ENCODE measurements around the gene TPRG1L. TPM values are rescaled to one million over a fixed set of nuclear protein-coding genes. Genes with fewer than 3 reads are reported as not detected.

The TPRG1L gene
- total and polyA plus RNA-seq, 10 of the 15 experiments (the other 5 are each of a cell fraction or from before 2014, with no cell fraction given), result 1.5 to 16.5 (median 8.0) TPM

DNA sequence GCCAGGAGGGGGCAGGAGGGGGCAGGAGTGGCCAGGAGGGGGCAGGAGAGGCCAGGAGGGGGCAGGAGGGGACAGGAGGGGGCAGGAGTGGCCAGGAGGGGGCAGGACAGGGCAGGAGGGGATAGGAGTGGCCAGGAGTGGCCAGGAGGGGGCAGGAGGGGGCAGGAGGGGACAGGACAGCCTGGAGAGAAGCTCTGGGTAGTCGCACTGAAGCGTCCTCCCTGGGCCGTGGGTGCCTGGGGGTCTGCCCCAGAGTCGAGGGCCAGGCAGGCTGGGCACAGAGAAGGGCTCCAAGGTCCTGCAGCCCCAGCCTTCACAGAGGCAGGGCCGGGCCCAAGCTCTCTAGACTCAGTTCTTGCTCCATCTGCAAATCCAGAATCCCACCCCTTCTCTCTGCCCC, 36.4 kb upstream of the TPRG1L start (continued):
- TF ChIP-seq, protein P1, sequence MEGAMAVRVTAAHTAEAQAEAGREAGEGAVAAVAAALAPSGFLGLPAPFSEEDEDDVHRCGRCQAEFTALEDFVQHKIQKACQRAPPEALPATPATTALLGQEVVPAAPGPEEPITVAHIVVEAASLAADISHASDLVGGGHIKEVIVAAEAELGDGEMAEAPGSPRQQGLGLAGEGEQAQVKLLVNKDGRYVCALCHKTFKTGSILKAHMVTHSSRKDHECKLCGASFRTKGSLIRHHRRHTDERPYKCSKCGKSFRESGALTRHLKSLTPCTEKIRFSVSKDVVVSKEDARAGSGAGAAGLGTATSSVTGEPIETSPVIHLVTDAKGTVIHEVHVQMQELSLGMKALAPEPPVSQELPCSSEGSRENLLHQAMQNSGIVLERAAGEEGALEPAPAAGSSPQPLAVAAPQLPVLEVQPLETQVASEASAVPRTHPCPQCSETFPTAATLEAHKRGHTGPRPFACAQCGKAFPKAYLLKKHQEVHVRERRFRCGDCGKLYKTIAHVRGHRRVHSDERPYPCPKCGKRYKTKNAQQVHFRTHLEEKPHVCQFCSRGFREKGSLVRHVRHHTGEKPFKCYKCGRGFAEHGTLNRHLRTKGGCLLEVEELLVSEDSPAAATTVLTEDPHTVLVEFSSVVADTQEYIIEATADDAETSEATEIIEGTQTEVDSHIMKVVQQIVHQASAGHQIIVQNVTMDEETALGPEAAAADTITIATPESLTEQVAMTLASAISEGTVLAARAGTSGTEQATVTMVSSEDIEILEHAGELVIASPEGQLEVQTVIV (IDR thresholded peaks at IDR 0.05; ENCODE audit: borderline replicate concordance, partially characterized antibody), result no peak

- Histone ChIP-seq H3K79me2 (ENCODE audit: control insufficient read depth, insufficient read depth, low read length) (no peaks in the 10 kb centered on the region), H3K9me3 (replicated peaks; ENCODE audit: control insufficient read depth, insufficient read depth, low read length) (no peaks in the 10 kb centered on the region; the same call in 2 of the 3 replicates), H4K20me1 (ENCODE audit: control insufficient read depth, insufficient read depth) (no peaks in the 10 kb centered on the region), H3K4me3 (no peak overlapping the region), H3K4me2 (ENCODE audit: control insufficient read depth, insufficient read depth) (no peak overlapping the region), H3K27me3 (replicated peaks in 1 of 2; ENCODE audit: control insufficient read depth in 2 of 2, insufficient read depth in 2 of 2, low read length in 1 of 2) (peaks cover 0 to 1% of the 10 kb centered on the region in 2 experiments; a peak in 2 of 4 replicates), H3K27ac (ENCODE audit: control insufficient read depth, insufficient read depth) (no peak overlapping the region), H2AFZ (ENCODE audit: control insufficient read depth, low read depth, low read length) (no peak overlapping the region), H3K36me3 (ENCODE audit: control insufficient read depth in 2 of 2, insufficient read depth in 2 of 2, low read length in 1 of 2) (no peaks in the 10 kb centered on the region), H3K9ac (ENCODE audit: control insufficient read depth, insufficient read depth, low read length) (no peak overlapping the region), H3K4me1 (ENCODE audit: control insufficient read depth, insufficient read depth, low read length) (no peaks in the 10 kb centered on the region)
- ATAC-seq, result no peak
- ChIA-PET SMC1A (ENCODE audit: uncharacterized antibody, unreplicated experiment) (no interaction called here), RAD21 (ENCODE audit: unreplicated experiment) (no interaction called here), CTCF (no interaction called here), POLR2A (no interaction called here)
- in situ Hi-C loops (cut with MboI), result no loop called here
- intact Hi-C loops (cut with micrococcal nuclease; ENCODE audit: unreplicated experiment), result no loop called here
- BruUV-seq (replicated peaks), result no TSS peak
- DNase-seq (ENCODE audit: low read depth, low spot score), result no peak
- WGBS (ENCODE audit: insufficient coverage, insufficient replicate concordance, low lambda C conversion rate, missing lambda C conversion rate), result 52% methylated on average over 25 of the region's 27 CpGs
- FAIRE-seq, result no peak
- TF ChIP-seq E2F4 (IDR thresholded peaks at IDR 0.05; ENCODE audit: low read depth, low read length) (no peak), NFYA (IDR thresholded peaks at IDR 0.05; ENCODE audit: borderline replicate concordance, low read depth, low read length) (no peak), DPF2 (IDR thresholded peaks at IDR 0.05) (no peak), ZNF274 (IDR thresholded peaks at IDR 0.05; ENCODE audit: insufficient read depth, insufficient read length) (no peak), YBX1 (IDR thresholded peaks at IDR 0.05) (no peak), HSF1 (IDR thresholded peaks at IDR 0.05; ENCODE audit: low read depth, low read length) (no peak), ATF3 (IDR thresholded peaks at IDR 0.05; ENCODE audit: borderline replicate concordance, extremely low read depth, low read depth, low read length) (no peak), NR2F1 (conservative IDR thresholded peaks at IDR 0.05) (no peak), TCF3 (IDR thresholded peaks at IDR 0.05; ENCODE audit: borderline replicate concordance, insufficient read depth, low read depth, low read length) (no peak)
- TF ChIP-seq, protein P2, sequence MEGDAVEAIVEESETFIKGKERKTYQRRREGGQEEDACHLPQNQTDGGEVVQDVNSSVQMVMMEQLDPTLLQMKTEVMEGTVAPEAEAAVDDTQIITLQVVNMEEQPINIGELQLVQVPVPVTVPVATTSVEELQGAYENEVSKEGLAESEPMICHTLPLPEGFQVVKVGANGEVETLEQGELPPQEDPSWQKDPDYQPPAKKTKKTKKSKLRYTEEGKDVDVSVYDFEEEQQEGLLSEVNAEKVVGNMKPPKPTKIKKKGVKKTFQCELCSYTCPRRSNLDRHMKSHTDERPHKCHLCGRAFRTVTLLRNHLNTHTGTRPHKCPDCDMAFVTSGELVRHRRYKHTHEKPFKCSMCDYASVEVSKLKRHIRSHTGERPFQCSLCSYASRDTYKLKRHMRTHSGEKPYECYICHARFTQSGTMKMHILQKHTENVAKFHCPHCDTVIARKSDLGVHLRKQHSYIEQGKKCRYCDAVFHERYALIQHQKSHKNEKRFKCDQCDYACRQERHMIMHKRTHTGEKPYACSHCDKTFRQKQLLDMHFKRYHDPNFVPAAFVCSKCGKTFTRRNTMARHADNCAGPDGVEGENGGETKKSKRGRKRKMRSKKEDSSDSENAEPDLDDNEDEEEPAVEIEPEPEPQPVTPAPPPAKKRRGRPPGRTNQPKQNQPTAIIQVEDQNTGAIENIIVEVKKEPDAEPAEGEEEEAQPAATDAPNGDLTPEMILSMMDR (IDR thresholded peaks at IDR 0.05 in 2 of 3, conservative IDR thresholded peaks at IDR 0.05 in 1 of 3; ENCODE audit: control insufficient read depth in 2 of 3, extremely low read depth in 1 of 3, insufficient read depth in 1 of 3, low read depth in 3 of 3, low read length in 3 of 3), result no peak
- TF ChIP-seq, protein P3, sequence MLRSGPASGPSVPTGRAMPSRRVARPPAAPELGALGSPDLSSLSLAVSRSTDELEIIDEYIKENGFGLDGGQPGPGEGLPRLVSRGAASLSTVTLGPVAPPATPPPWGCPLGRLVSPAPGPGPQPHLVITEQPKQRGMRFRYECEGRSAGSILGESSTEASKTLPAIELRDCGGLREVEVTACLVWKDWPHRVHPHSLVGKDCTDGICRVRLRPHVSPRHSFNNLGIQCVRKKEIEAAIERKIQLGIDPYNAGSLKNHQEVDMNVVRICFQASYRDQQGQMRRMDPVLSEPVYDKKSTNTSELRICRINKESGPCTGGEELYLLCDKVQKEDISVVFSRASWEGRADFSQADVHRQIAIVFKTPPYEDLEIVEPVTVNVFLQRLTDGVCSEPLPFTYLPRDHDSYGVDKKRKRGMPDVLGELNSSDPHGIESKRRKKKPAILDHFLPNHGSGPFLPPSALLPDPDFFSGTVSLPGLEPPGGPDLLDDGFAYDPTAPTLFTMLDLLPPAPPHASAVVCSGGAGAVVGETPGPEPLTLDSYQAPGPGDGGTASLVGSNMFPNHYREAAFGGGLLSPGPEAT (IDR thresholded peaks at IDR 0.05; ENCODE audit: low read depth), result no peak
Observed at GRCh38 chr1:3590139-3590763, 34.6 kb upstream of the TPRG1L start.

All from GM12878 (cell line).